Gastroesophageal sphincter (tissue), 3 donors: ENCODE data around the gene CHRNA5.

Experiments
- CTCF ChIP-seq, 4 experiments: fragments of 200-600 bp in 2 of 4; fragments of 450-650 bp in 2 of 4; sonication (generic) in 1 of 4; IDR thresholded peaks; one replicate each; pipeline ENCODE4 v1.5.1; 2017 to 2019; ENCODE audit warnings: antibody characterized with exemption in 4 of 4, mild to moderate bottlenecking in 2 of 4, moderate library complexity in 2 of 4
- POLR2A ChIP-seq, 2 donors: fragments of 450-650 bp; IDR thresholded peaks; one replicate each; pipeline ENCODE4 v1.6.1; 2017; ENCODE audit warnings: antibody characterized with exemption in 2 of 2, mild to moderate bottlenecking in 2 of 2, moderate library complexity in 1 of 2
- POLR2AphosphoS5 ChIP-seq: sonication (generic); formaldehyde crosslinking; IDR thresholded peaks from one replicate; pipeline ENCODE4 v1.6.1; 2017; ENCODE audit warnings: antibody characterized with exemption

DNA sequence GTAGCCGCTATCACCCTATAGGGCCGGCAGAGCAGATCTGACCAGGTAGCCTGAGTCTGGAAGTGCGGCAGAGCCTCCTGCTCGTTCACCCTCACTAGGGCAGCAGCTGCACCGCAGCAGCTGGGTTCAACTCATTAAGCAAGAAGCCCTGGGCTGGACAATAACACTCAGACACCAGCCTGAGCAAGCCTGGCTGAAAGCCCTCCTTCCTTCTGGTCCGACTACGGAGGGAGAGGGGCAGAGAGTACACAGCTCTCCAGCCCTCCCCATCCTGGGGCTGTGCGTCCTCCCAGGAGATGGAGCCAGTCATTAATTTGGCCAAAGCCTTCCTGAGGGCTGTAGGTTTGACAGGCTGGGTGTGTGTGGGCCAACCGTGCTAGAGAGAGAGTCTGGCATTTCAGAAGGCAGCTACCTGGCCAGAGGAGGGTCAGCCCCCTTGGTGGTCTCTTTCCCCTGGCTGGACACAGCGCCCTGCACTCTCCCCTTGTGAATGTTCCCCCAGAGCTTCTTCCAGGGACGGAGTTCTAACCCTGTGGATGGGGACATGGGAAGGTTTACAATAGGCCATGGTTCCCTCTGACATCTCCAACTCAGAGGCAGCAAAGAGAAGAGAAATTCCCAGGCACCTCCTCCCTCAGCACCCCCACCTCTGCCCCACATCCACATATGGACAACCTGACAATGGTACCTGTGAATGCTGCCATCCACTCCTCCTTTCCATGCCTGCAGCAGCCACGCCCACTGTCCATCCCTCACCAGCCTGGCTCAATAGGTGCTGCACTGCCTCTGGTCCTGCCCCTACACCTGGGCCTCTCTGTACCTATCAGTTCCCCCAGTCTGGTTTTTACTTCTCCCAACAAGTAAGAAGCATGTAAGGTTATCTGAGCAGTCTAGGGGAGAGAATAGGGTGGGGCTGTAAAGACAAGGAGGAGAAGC lies 69.2 kb downstream of the CHRNA5 start:
- TF ChIP-seq CTCF (IDR thresholded peaks at IDR 0.05) (no peak), POLR2A (IDR thresholded peaks at IDR 0.05) (no peak), POLR2AphosphoS5 (no peak)
